Adrenal gland (tissue), 12 donors: ENCODE results near the gene CCL1. TPM values are rescaled to one million over a fixed set of nuclear protein-coding genes. Genes with fewer than 3 reads are reported as not detected.

Source experiments
- DNase-seq, 7 donors: peaks; one replicate each; pipeline ENCODE4 v3.0.0-alpha.2; 2019 to 2020
- H3K27ac ChIP-seq, 5 donors: fragments of 200-600 bp; sonication (generic) in 4 of 5; 1 replicate in 3 of 5; 2 replicates in 2 of 5; pipeline versions ENCODE4 v1.5.1 to v1.8.0; 2016 to 2020; ENCODE audit warnings: mild to moderate bottlenecking in 1 of 5
- H3K27me3 ChIP-seq: fragments of 200-600 bp; 2 replicates; pipeline ENCODE4 v1.8.0; 2021
- H3K36me3 ChIP-seq, 2 donors: fragments of 200-600 bp; replicated peaks in 1 of 2; 1 replicate in 1 of 2; 2 replicates in 1 of 2; pipeline versions ENCODE4 v1.5.1 to v1.8.0; 2018 to 2022
- H3K4me1 ChIP-seq, 2 donors: fragments of 200-600 bp; replicated peaks in 1 of 2; 1 replicate in 1 of 2; 2 replicates in 1 of 2; pipeline versions ENCODE4 v1.5.1 to v1.8.0; 2018 to 2021
- H3K4me3 ChIP-seq, 4 donors: fragments of 200-600 bp; sonication (generic) in 3 of 4; one replicate each; pipeline ENCODE4 v1.5.1; 2016 to 2018
- H3K9me3 ChIP-seq, 3 donors: fragments of 200-600 bp; sonication (generic) in 1 of 3; replicated peaks in 1 of 3; 1 replicate in 2 of 3; 2 replicates in 1 of 3; pipeline versions ENCODE4 v1.5.1 to v1.8.0; 2016 to 2021
- POLR2A ChIP-seq, 2 donors: fragments of 450-650 bp; IDR thresholded peaks; one replicate each; pipeline ENCODE4 v1.6.1; 2017; ENCODE audit warnings: antibody characterized with exemption in 2 of 2, mild to moderate bottlenecking in 2 of 2, moderate library complexity in 1 of 2
- WGBS, 4 donors: extraction: QIAGEN DNeasy Blood & Tissue Kit in 2 of 4; methylation state at CpG; one replicate each; pipeline versions ENCODE4 v1.1.5 to v1.1.7; 2013 to 2017; 5-methylcytosine and 5-hydroxymethylcytosine counted together
- intact Hi-C, 2 donors: fragments of 100-400 bp; cut with DNase I; formaldehyde crosslinking; loops; one replicate each; pipeline versions ENCODE4 v1.14.1 to v1.15.0; 2022 to 2023
- polyA plus RNA-seq, 3 donors: library from polyadenylated mRNA; stranded (reverse); fragments of 200-250 nt in 2 of 3; fragments of 350-450 nt in 1 of 3; fragmentation: Illumina TruSeq in 1 of 3; extraction: RNeasy Lipid Tissue Mini Kit (QIAGEN cat#74804) in 1 of 3; gene quantifications; one replicate each; pipeline ENCODE4 v1.2.3, GENCODE V29; 2013 to 2014
- total RNA-seq, 9 donors: library from RNA; depleted of rRNA in 4 of 9; stranded (reverse); fragments of >200 nt in 4 of 9; fragments of 120-200 nt in 1 of 9; fragmentation: NEBNext Ultra II Directional in 1 of 9; extraction: Animal tissue kit (Norgen Biotek cat#: 25700) in 1 of 9; gene quantifications; one replicate each; pipeline versions ENCODE4 v1.1.0 to v1.2.4, GENCODE V29; 2013 to 2023
- TF ChIP-seq, protein P1 (sequence below), 6 experiments: fragments of 450-650 bp in 4 of 6; fragments of 200-600 bp in 2 of 6; sonication (generic) in 1 of 6; IDR thresholded peaks; 1 replicate in 5 of 6; 2 replicates in 1 of 6; pipeline versions ENCODE4 v1.5.1 to v1.8.0; 2016 to 2021; ENCODE audit warnings: antibody characterized with exemption in 6 of 6, mild to moderate bottlenecking in 2 of 6, moderate library complexity in 1 of 6
- donor health status: healthy with polysubstance abuse.
- donor health status: Bipolar disorder and iron deficiency.
- donor health status: DM: yes; HTN: yes; CAD: no.
- donor health status: DM: no; HTN: no; CAD: no.
- donor health status: DM: no; HTN: no; CAD: no.
- donor health status: DM: yes; HTN: yes; CAD: no.

Gene CCL1
- total and polyA plus RNA-seq, 12 donors, result not detected

- DNase-seq, result no peak
- Histone ChIP-seq H3K27me3 (peaks cover 2% of the 10 kb centered on the region), H3K36me3 (no peaks in the 10 kb centered on the region), H3K9me3 (no peaks in the 10 kb centered on the region), H3K4me3 (no peak overlapping the region), H3K27ac (no peak overlapping the region), H3K4me1 (no peaks in the 10 kb centered on the region)
- intact Hi-C loops, result no loop called here
- WGBS, 4 donors, result 72 to 87% (median 79%) methylated on average over 5 of the region's 5 CpGs
- TF ChIP-seq, protein P1, sequence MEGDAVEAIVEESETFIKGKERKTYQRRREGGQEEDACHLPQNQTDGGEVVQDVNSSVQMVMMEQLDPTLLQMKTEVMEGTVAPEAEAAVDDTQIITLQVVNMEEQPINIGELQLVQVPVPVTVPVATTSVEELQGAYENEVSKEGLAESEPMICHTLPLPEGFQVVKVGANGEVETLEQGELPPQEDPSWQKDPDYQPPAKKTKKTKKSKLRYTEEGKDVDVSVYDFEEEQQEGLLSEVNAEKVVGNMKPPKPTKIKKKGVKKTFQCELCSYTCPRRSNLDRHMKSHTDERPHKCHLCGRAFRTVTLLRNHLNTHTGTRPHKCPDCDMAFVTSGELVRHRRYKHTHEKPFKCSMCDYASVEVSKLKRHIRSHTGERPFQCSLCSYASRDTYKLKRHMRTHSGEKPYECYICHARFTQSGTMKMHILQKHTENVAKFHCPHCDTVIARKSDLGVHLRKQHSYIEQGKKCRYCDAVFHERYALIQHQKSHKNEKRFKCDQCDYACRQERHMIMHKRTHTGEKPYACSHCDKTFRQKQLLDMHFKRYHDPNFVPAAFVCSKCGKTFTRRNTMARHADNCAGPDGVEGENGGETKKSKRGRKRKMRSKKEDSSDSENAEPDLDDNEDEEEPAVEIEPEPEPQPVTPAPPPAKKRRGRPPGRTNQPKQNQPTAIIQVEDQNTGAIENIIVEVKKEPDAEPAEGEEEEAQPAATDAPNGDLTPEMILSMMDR (IDR thresholded peaks at IDR 0.05), result no peak
- no peak for TF ChIP-seq POLR2A (IDR thresholded peaks at IDR 0.05)
Measured at GRCh38 chr17:34386343-34386696, 23.3 kb upstream of the CCL1 start.

DNA sequence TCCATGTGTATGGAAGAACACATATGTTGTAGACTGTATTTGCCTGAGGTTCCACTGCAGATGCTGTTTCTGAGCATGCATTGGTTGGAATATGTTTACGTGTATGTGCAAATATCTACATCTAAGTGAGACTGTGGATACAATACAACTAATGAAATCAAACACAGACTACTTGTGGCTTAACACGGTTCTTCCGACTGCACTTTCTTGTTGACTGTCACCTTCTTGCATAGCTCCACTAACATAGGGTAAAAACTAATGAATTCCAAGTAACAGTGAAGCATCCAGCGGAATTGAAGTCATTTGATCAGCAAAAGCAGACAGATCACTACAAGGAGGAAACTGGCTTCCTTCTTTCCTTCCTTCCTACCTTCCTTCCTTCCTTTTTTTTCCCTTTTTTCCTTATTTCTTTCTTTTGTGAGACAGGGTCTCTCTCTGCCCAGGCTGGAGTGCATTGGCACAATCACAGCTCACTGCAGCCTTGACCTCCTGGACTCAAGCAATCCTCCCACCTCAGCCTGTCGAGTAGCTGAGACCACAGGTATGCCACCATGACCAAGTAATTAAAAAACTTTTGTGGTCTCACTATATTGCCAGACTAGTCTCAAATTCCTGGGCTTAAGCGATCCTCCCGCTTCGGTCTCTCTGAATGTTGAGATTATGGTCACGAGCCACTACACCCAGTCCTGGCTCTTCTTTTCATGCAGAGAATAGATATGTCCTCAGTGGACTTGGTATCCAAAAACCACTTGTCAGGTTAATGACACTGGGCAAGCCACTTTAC, 22.0 kb upstream of the CCL1 start:
- Histone ChIP-seq H3K4me3 (no peak overlapping the region), H3K27me3 (peaks cover 2% of the 10 kb centered on the region), H3K9me3 (no peaks in the 10 kb centered on the region), H3K27ac (no peak overlapping the region), H3K36me3 (no peaks in the 10 kb centered on the region), H3K4me1 (no peaks in the 10 kb centered on the region)
- TF ChIP-seq, protein P1 (IDR thresholded peaks at IDR 0.05), result no peak
- TF ChIP-seq POLR2A (IDR thresholded peaks at IDR 0.05), result no peak
- intact Hi-C loops, result no loop called here
- DNase-seq, result no peak
- 63 to 73% (median 71%) methylated on average over 9 of the region's 9 CpGs for WGBS, 4 donors

- no peak overlapping the region for H3K27ac ChIP-seq
- no peaks in the 10 kb centered on the region for H3K36me3 ChIP-seq
- no peaks in the 10 kb centered on the region for H3K4me1 ChIP-seq
- TF ChIP-seq, protein P1 (IDR thresholded peaks at IDR 0.05), result no peak
- TF ChIP-seq POLR2A (IDR thresholded peaks at IDR 0.05), result no peak
- H3K9me3 ChIP-seq, result no peaks in the 10 kb centered on the region
- intact Hi-C loops, result no loop called here
- no peak for DNase-seq
- WGBS, 4 donors, result 67 to 77% (median 72%) methylated on average over 1 of the region's 1 CpG
- peaks cover 2% of the 10 kb centered on the region for H3K27me3 ChIP-seq
- no peak overlapping the region for H3K4me3 ChIP-seq
Measured at GRCh38 chr17:34384271-34384670, 21.2 kb upstream of the CCL1 start.

DNA sequence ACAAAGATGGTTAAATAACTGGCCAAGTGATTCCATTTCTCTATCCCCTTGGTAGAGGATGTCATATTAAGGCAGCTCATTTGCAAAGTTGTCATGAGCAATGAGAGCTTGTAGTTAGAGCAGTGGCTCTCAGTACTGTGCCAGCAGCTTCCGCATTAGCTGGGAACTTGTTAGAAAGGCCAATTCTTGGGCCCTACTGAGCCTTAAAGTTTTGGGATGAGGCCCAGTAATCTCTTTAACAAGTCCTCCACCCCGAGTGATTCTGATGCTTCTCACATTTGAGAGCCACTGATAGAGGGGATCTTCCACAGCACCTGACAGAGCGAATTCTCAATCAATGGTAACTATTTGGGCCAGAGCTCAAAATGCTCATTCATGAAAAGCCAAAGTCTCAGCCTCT, 20.2 kb upstream of the CCL1 start:
- Histone ChIP-seq H3K27ac (no peak overlapping the region), H3K36me3 (no peaks in the 10 kb centered on the region), H3K9me3 (no peaks in the 10 kb centered on the region), H3K27me3 (peaks cover 2% of the 10 kb centered on the region), H3K4me3 (no peak overlapping the region), H3K4me1 (peaks cover 0 to 3% of the 10 kb centered on the region in 2 donors)
- WGBS, 4 donors, result 82 to 90% (median 86%) methylated on average over 3 of the region's 3 CpGs
- no peak for TF ChIP-seq POLR2A (IDR thresholded peaks at IDR 0.05)
- TF ChIP-seq, protein P1 (IDR thresholded peaks at IDR 0.05), result no peak
- intact Hi-C loops, result no loop called here
- DNase-seq, result no peak
